Esophagus squamous epithelium (tissue), 4 donors: ENCODE data around the gene RBM28.

Experiments used
- POLR2A ChIP-seq, 4 donors: fragments of 450-650 bp; IDR thresholded peaks; one replicate each; pipeline ENCODE4 v1.6.1; 2017; ENCODE audit warnings: antibody characterized with exemption in 4 of 4, mild to moderate bottlenecking in 4 of 4, moderate library complexity in 3 of 4
- TF ChIP-seq, protein P1 (sequence below), 6 experiments: fragments of 450-650 bp in 4 of 6; fragments of 200-600 bp in 2 of 6; sonication (generic) in 2 of 6; IDR thresholded peaks; one replicate each; pipeline ENCODE4 v1.5.1; 2016 to 2019; ENCODE audit warnings: antibody characterized with exemption in 6 of 6, mild to moderate bottlenecking in 4 of 6, moderate library complexity in 4 of 6

DNA sequence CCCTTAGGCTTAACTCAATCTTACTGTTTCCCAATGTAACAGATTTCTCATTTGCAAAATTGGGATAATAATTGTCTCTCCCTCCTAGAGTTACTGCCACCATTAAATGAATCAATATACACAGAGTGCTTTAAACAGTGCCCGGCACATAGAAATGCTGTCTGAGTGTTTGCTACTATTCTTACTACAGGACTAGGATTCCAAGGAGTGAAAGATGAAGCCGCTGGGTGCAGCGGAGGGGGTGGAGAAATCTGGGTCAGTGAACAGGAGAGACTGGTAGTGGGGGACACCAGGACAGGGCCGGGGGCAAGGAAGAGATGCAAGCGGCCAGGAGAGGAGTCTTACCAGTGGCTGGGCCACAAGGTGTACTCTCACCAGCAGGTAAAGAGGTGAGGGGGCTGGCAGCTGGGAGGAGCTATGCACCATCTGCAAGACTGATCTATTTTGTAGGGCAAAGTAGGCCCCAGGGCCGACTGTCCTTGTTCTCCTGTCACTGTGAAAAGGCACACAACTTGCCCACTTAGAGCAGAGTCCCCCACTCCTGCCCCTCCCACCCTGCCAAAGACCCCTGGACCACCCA lies 36.3 kb upstream of the RBM28 start:
- TF ChIP-seq, protein P1, sequence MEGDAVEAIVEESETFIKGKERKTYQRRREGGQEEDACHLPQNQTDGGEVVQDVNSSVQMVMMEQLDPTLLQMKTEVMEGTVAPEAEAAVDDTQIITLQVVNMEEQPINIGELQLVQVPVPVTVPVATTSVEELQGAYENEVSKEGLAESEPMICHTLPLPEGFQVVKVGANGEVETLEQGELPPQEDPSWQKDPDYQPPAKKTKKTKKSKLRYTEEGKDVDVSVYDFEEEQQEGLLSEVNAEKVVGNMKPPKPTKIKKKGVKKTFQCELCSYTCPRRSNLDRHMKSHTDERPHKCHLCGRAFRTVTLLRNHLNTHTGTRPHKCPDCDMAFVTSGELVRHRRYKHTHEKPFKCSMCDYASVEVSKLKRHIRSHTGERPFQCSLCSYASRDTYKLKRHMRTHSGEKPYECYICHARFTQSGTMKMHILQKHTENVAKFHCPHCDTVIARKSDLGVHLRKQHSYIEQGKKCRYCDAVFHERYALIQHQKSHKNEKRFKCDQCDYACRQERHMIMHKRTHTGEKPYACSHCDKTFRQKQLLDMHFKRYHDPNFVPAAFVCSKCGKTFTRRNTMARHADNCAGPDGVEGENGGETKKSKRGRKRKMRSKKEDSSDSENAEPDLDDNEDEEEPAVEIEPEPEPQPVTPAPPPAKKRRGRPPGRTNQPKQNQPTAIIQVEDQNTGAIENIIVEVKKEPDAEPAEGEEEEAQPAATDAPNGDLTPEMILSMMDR (IDR thresholded peaks at IDR 0.05), result no peak
- TF ChIP-seq POLR2A (IDR thresholded peaks at IDR 0.05), result no peak
